GM10248 (cell line): ENCODE results near the gene DISP3.

ENCODE experiments used
- CTCF ChIA-PET: fragments of 300-600 bp; sonication (Branson Sonifier 250); formaldehyde crosslinking; extraction: SDS; loops from one replicate; lab custom pipeline; 2021; ENCODE audit warnings: antibody characterized with exemption; lab: Yijun Ruan, JAX
- POLR2A ChIA-PET: fragments of 350-650 bp; sonication (Branson Sonifier 250); formaldehyde crosslinking; extraction: SDS; loops from one replicate; lab custom pipeline; 2020; ENCODE audit warnings: antibody characterized with exemption; lab: Yijun Ruan, JAX
- DNase-seq: peaks from one replicate; pipeline ENCODE4 v3.0.0; 2012; ENCODE audit errors: extremely low spot score
- CTCF ChIP-seq: IDR thresholded peaks from 2 replicates; pipeline ENCODE4 v1.5.1; 2012; ENCODE audit warnings: mild to moderate bottlenecking, low read depth; ENCODE audit errors: extremely low read depth, missing control alignments, control extremely low read depth

The DISP3 gene

DNA sequence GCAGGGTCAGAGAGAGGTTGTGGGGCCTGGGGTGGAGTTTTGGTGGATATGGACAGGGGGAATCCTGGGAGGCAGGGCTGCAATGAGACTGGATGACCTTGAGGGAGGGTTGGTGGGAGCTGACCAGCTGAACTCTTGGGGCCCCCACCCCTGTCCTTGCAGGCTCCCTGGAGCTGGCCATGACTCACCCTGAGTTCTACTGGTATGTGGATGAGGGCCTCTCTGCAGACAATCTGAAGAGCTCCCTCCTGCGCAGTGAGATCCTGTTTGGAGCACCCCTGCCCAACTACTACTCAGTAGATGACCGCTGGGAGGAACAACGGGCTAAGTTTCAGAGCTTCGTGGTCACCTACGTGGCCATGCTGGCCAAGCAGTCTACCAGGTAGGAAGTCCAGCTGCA lies 23.6 kb downstream of the DISP3 start:
- POLR2A ChIA-PET = no interaction called here
- CTCF ChIA-PET = no interaction called here
- TF ChIP-seq CTCF = no peak
- no peak for DNase-seq

DNA sequence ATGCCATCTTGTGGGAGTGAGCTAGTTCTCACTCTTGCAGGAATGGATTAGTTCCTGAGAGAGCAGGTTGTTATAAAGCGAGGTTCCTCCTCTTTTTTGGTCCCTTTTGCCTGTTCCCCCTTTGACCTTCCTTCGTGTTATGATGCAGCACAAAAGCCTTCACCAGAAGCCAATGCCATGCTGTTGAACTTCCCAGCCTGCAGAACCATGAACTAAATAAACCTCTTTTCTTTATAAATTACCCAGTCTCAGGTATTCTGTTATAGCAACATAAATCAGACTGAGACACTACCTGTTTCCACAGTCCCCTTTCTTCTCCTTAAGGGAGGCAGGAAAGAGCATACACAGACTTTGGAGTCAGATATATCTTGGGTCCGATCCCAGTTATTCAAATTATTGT lies 25.6 kb downstream of the DISP3 start:
- no peak for TF ChIP-seq CTCF
- POLR2A ChIA-PET = no interaction called here
- DNase-seq = no peak
- CTCF ChIA-PET = interaction anchor here (1.0 kb wide), 1 partner anchor 10 kb away, joined by 3 read pairs; no protein-coding TSS in a partner anchor

- no peak for DNase-seq
- ChIA-PET POLR2A (no interaction called here), CTCF (no interaction called here)
- TF ChIP-seq CTCF = no peak
Observed at GRCh38 chr1:11505591-11506538, 26.9 kb downstream of the DISP3 start.

GRCh38 chr1:11507309-11507708 lies 28.4 kb downstream of the DISP3 start:
- TF ChIP-seq CTCF = no peak
- POLR2A ChIA-PET = interaction anchor here (0.5 kb wide), 1 partner anchor 75 kb away, joined by 3 read pairs; no protein-coding TSS in a partner anchor
- DNase-seq = no peak
- CTCF ChIA-PET = interaction anchor here (1.6 kb wide), 1 partner anchor 470 kb away, joined by 3 read pairs; no protein-coding TSS in a partner anchor

DNA sequence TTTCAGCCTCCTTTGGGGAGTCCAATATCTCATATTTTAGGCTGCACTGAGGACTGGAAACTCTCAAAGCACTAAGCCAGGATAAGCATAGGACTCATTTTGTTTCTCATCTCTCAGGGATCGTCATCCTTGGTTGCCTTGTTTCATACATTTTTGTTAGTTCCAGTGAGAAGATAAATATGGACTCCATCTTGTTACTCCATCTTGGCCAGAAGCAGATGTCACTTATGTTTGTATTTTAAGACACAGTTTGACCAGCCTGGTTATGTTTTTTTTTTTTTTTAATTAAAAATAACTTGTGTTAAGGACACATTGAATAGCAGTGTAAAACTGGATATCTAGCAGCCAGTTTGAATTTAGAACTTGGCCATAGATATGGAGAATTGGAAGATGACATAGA lies 34.7 kb downstream of the DISP3 start:
- no peak for TF ChIP-seq CTCF
- ChIA-PET CTCF (interaction anchor here (1.4 kb wide), 1 partner anchor 9 kb away, joined by 3 read pairs; no protein-coding TSS in a partner anchor), POLR2A (no interaction called here)
- no peak for DNase-seq

DNA sequence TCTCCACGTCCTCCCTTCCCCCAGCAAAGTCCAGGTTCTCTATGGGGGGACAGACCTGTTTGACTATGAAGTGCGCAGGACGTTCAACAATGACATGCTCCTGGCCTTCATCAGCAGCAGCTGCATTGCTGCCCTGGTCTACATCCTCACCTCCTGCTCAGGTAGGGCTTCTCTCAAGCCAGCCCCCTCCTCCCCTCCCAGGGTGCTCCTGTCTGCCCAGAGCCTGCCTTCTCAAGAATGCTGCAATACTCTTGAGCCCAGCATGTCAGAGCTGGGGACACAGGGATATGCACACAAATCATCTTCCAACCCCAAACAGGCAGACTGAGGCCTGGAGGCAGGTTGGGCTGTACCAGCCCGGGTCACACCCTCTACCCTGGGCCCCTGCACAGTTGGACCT lies 35.4 kb downstream of the DISP3 start:
- POLR2A ChIA-PET = no interaction called here
- no peak for TF ChIP-seq CTCF
- DNase-seq = no peak
- CTCF ChIA-PET = interaction anchor here (1.4 kb wide), 1 partner anchor 10 kb away, joined by 3 read pairs; no protein-coding TSS in a partner anchor
